Measurements from ENCODE around the gene ADCY7. TPM values are rescaled to one million over a fixed set of nuclear protein-coding genes. Genes with fewer than 3 reads are reported as not detected.
A peak's percentile ranks its signal among the peaks of the same experiment; 100 is the strongest.

ADCY7 gene
- total RNA-seq, 1 experiment from 2014 or later: 4.0 TPM

- no peak overlapping the region for H2BK20ac ChIP-seq (ENCODE audit: low read depth, low read length, poor library complexity, severe bottlenecking)
- WGBS (ENCODE audit: extremely low coverage, insufficient read length, low lambda C conversion rate): no CpG with 5 or more reads among the region's 11 CpGs
- no peak overlapping the region for H4K91ac ChIP-seq (ENCODE audit: insufficient read length, low read depth, low read length)
- no peaks in the 10 kb centered on the region for H3K9me3 ChIP-seq (ENCODE audit: control insufficient read depth, low read depth, low read length)
- H2BK15ac ChIP-seq (ENCODE audit: low read depth, low read length): no peak overlapping the region
- TF ChIP-seq CTCF (conservative IDR thresholded peaks at IDR 0.05): no peak
- Mint-ChIP-seq H3K27ac (peak overlapping the region in 1 of 3 experiments; percentile 61; a peak in 2 of 7 replicates), H3K36me3 (ENCODE audit: insufficient read depth in 1 of 3, low read depth in 3 of 3) (no peaks in the 10 kb centered on the region), H3K4me3 (no peak overlapping the region), H3K27me3 (ENCODE audit: low read depth) (no peaks in the 10 kb centered on the region), H3K4me1 (peaks cover 0 to 3% of the 10 kb centered on the region in 2 experiments; a peak in 2 of 4 replicates), H3K9me3 (no peaks in the 10 kb centered on the region)
- H3K27ac ChIP-seq (ENCODE audit: insufficient read length, low read depth, low read length): no peak overlapping the region
- H3K27me3 ChIP-seq (ENCODE audit: insufficient read depth, low read length): no peaks in the 10 kb centered on the region
- no peak overlapping the region for H4K5ac ChIP-seq (ENCODE audit: insufficient read length, low read depth, low read length)
- no peak overlapping the region for H3K4ac ChIP-seq (ENCODE audit: low read depth, low read length)
- H2BK5ac ChIP-seq (ENCODE audit: insufficient read length, low read length): no peak overlapping the region
- H3K18ac ChIP-seq (ENCODE audit: insufficient read length, low read depth, low read length): no peak overlapping the region
- no peaks in the 10 kb centered on the region for H3K23me2 ChIP-seq (ENCODE audit: insufficient read length, low read depth, low read length, poor library complexity, severe bottlenecking)
- no peak overlapping the region for H3K56ac ChIP-seq (ENCODE audit: insufficient read length, low read depth, low read length)
- H3K4me1 ChIP-seq (ENCODE audit: insufficient read depth, low read length): no peaks in the 10 kb centered on the region
- H3K9ac ChIP-seq (ENCODE audit: extremely low read depth, insufficient read length, low read length): no peak overlapping the region
- no peak overlapping the region for H2BK120ac ChIP-seq (ENCODE audit: low read depth, low read length, poor library complexity, severe bottlenecking)
- no peaks in the 10 kb centered on the region for H4K20me1 ChIP-seq (ENCODE audit: control insufficient read depth, insufficient read depth, insufficient read length)
- H2AFZ ChIP-seq (ENCODE audit: low read length): no peak overlapping the region
- H3K79me1 ChIP-seq (ENCODE audit: insufficient read depth, low read depth, low read length, poor library complexity, severe bottlenecking): no peaks in the 10 kb centered on the region
- H2BK12ac ChIP-seq (ENCODE audit: insufficient read length, low read depth, low read length): no peak overlapping the region
- H3K23ac ChIP-seq (ENCODE audit: insufficient read length, low read depth, low read length): no peak overlapping the region
- no peak overlapping the region for H3K14ac ChIP-seq (ENCODE audit: insufficient read depth, low read length)
- peak; percentile 19 for DNase-seq
- H3K79me2 ChIP-seq (ENCODE audit: insufficient read depth, low read length): no peaks in the 10 kb centered on the region
- no peak overlapping the region for H4K8ac ChIP-seq (replicated peaks; ENCODE audit: insufficient read length, low read depth, low read length)
- no peak overlapping the region for H2AK5ac ChIP-seq (ENCODE audit: insufficient read length, low read length)
- no peak overlapping the region for H3K4me2 ChIP-seq (ENCODE audit: insufficient read depth, insufficient read length, low read length)
- no peak overlapping the region for H3T11ph ChIP-seq (ENCODE audit: low read length)
These were observed 36.8 kb downstream of the ADCY7 start for GRCh38 chr16:50303041-50303604.

Measured in H9 (cell line).